CD4-positive, alpha-beta T cell treated with Interleukin-21 for 1 hour (primary cell): ENCODE measurements around the gene SHF.

Experiments used
- DNase-seq: peaks from one replicate; pipeline ENCODE4 v3.0.0-alpha.2; 2020

Gene SHF

GRCh38 chr15:45123397-45123796, 64.4 kb downstream of the SHF start:
- DNase-seq: no peak

- no peak for DNase-seq
These were observed 65.0 kb downstream of the SHF start for GRCh38 chr15:45122719-45123118.

GRCh38 chr15:45121706-45122417, 65.9 kb downstream of the SHF start:
- DNase-seq: no peak

- DNase-seq: no peak
These were observed 66.7 kb downstream of the SHF start for GRCh38 chr15:45121020-45121419.

- no peak for DNase-seq
These were observed 67.4 kb downstream of the SHF start for GRCh38 chr15:45120081-45120972.

GRCh38 chr15:45118996-45119395, 68.8 kb downstream of the SHF start:
- DNase-seq: no peak

GRCh38 chr15:45118131-45118588, 69.6 kb downstream of the SHF start:
- peak; percentile 85 for DNase-seq

GRCh38 chr15:45117308-45118130, 70.2 kb downstream of the SHF start:
- DNase-seq: no peak
